Loucy (cell line): Measurements from ENCODE around the gene HSD3B7.

Experiments
- H2AFZ ChIP-seq: fragments of 200-600 bp; sonication (generic); 2 replicates; pipeline ENCODE4 v1.6.0; 2016; ENCODE audit warnings: antibody characterized with exemption, mild to moderate bottlenecking, low read length, moderate library complexity
- H3F3A ChIP-seq: fragments of 200-600 bp; 2 replicates; pipeline ENCODE4 v1.6.0; 2016; ENCODE audit warnings: antibody characterized with exemption, low read depth, mild to moderate bottlenecking
- H3K27me3 ChIP-seq: fragments of 200-600 bp; sonication (generic); 2 replicates; pipeline ENCODE4 v1.6.1; 2014; ENCODE audit warnings: low read length, mild to moderate bottlenecking; ENCODE audit not compliant: insufficient read depth, poor library complexity, severe bottlenecking
- H3K36me3 ChIP-seq: fragments of 200-600 bp; sonication (generic); 2 replicates; pipeline ENCODE4 v1.6.1; 2016; ENCODE audit warnings: low read length; ENCODE audit not compliant: insufficient read depth
- H3K4me1 ChIP-seq: fragments of 200-600 bp; sonication (generic); 2 replicates; pipeline ENCODE4 v1.5.1; 2014; ENCODE audit warnings: low read length, mild to moderate bottlenecking; ENCODE audit not compliant: insufficient read depth, poor library complexity, severe bottlenecking
- H3K4me2 ChIP-seq: fragments of 200-600 bp; sonication (generic); 2 replicates; pipeline ENCODE4 v1.6.0; 2014; ENCODE audit warnings: antibody characterized with exemption, low read length, low read depth, mild to moderate bottlenecking; ENCODE audit not compliant: poor library complexity, severe bottlenecking
- H3K4me3 ChIP-seq: fragments of 200-600 bp; sonication (generic); 2 replicates; pipeline ENCODE4 v1.5.1; 2014; ENCODE audit warnings: low read length, mild to moderate bottlenecking, mixed read lengths; ENCODE audit not compliant: poor library complexity, severe bottlenecking
- H3K79me2 ChIP-seq: fragments of 200-600 bp; sonication (generic); 2 replicates; pipeline ENCODE4 v1.6.1; 2014; ENCODE audit warnings: low read length; ENCODE audit not compliant: insufficient read depth
- H3K9ac ChIP-seq: fragments of 200-600 bp; sonication (generic); 2 replicates; pipeline ENCODE4 v1.6.0; 2014; ENCODE audit warnings: mild to moderate bottlenecking, low read depth, low read length, moderate library complexity; ENCODE audit not compliant: poor library complexity, severe bottlenecking
- H3K9me2 ChIP-seq: fragments of 200-600 bp; sonication (generic); replicated peaks from 2 replicates; pipeline ENCODE4 v1.6.1; 2016; ENCODE audit warnings: low read depth, low read length, mixed read lengths
- H3K9me3 ChIP-seq: fragments of 200-600 bp; sonication (generic); 2 replicates; pipeline ENCODE4 v1.6.1; 2014; ENCODE audit warnings: mild to moderate bottlenecking, antibody characterized with exemption, low read length, low read depth; ENCODE audit not compliant: insufficient read depth
- H4K20me1 ChIP-seq: fragments of 200-600 bp; sonication (generic); 2 replicates; pipeline ENCODE4 v1.6.0; 2014; ENCODE audit warnings: antibody characterized with exemption, low read length, mild to moderate bottlenecking; ENCODE audit not compliant: insufficient read depth, poor library complexity, severe bottlenecking
- CTCF ChIP-seq: fragments of 200-600 bp; sonication (generic); conservative IDR thresholded peaks from 2 replicates; pipeline ENCODE4 v1.5.1; 2014; ENCODE audit warnings: mild to moderate bottlenecking, antibody characterized with exemption, low read length
- EZH2phosphoT487 ChIP-seq: fragments of 200-600 bp; IDR thresholded peaks from 2 replicates; pipeline ENCODE4 v1.6.1; 2018; ENCODE audit warnings: antibody characterized with exemption, mild to moderate bottlenecking, moderate library complexity, borderline replicate concordance

Gene HSD3B7

GRCh38 chr16:30982548-30983288, 2.3 kb upstream of the HSD3B7 start:
- no peak overlapping the region for H2AFZ ChIP-seq
- no peaks in the 10 kb centered on the region for H3K9me3 ChIP-seq
- no peaks in the 10 kb centered on the region for H3K9me2 ChIP-seq
- no peaks in the 10 kb centered on the region for H3F3A ChIP-seq
- TF ChIP-seq CTCF (no peak), EZH2phosphoT487 (no peak)
- H3K27me3 ChIP-seq: no peaks in the 10 kb centered on the region
- H3K36me3 ChIP-seq: peaks cover 41% of the 10 kb centered on the region; the same call in 1 of the 2 replicates
- no peaks in the 10 kb centered on the region for H3K79me2 ChIP-seq
- H3K9ac ChIP-seq: no peak overlapping the region
- H3K4me1 ChIP-seq: no peaks in the 10 kb centered on the region
- no peaks in the 10 kb centered on the region for H4K20me1 ChIP-seq
- no peak overlapping the region for H3K4me2 ChIP-seq
- no peak overlapping the region for H3K4me3 ChIP-seq

GRCh38 chr16:30983289-30983889, 1.6 kb upstream of the HSD3B7 start:
- H3K4me2 ChIP-seq: no peak overlapping the region
- H3K9ac ChIP-seq: no peak overlapping the region
- no peak overlapping the region for H2AFZ ChIP-seq

GRCh38 chr16:30983898-30984610, 953 bp upstream of the HSD3B7 start:
- Histone ChIP-seq H3K4me1 (no peaks in the 10 kb centered on the region), H3K9me2 (no peaks in the 10 kb centered on the region), H3K4me3 (no peak overlapping the region), H3K9me3 (no peaks in the 10 kb centered on the region), H3K27me3 (no peaks in the 10 kb centered on the region), H4K20me1 (no peaks in the 10 kb centered on the region), H3F3A (no peaks in the 10 kb centered on the region), H3K79me2 (no peaks in the 10 kb centered on the region), H3K9ac (no peak overlapping the region), H2AFZ (no peak overlapping the region), H3K36me3 (peaks cover 33% of the 10 kb centered on the region; the same call in 1 of the 2 replicates), H3K4me2 (no peak overlapping the region)
- TF ChIP-seq CTCF (no peak), EZH2phosphoT487 (no peak)

More at GRCh38 chr16:30983289-30983889, 1.6 kb upstream of the HSD3B7 start:
- no peaks in the 10 kb centered on the region for H3K4me1 ChIP-seq
- H4K20me1 ChIP-seq: no peaks in the 10 kb centered on the region
- no peak overlapping the region for H3K4me3 ChIP-seq
- TF ChIP-seq CTCF: no peak
- TF ChIP-seq EZH2phosphoT487: no peak
- no peaks in the 10 kb centered on the region for H3K27me3 ChIP-seq
- no peaks in the 10 kb centered on the region for H3K9me3 ChIP-seq
- H3K36me3 ChIP-seq: peaks cover 39% of the 10 kb centered on the region; the same call in 1 of the 2 replicates
- H3F3A ChIP-seq: no peaks in the 10 kb centered on the region
- H3K9me2 ChIP-seq: no peaks in the 10 kb centered on the region
- H3K79me2 ChIP-seq: no peaks in the 10 kb centered on the region
